ENCODE results near the gene MFAP3L.

The MFAP3L gene

DNA sequence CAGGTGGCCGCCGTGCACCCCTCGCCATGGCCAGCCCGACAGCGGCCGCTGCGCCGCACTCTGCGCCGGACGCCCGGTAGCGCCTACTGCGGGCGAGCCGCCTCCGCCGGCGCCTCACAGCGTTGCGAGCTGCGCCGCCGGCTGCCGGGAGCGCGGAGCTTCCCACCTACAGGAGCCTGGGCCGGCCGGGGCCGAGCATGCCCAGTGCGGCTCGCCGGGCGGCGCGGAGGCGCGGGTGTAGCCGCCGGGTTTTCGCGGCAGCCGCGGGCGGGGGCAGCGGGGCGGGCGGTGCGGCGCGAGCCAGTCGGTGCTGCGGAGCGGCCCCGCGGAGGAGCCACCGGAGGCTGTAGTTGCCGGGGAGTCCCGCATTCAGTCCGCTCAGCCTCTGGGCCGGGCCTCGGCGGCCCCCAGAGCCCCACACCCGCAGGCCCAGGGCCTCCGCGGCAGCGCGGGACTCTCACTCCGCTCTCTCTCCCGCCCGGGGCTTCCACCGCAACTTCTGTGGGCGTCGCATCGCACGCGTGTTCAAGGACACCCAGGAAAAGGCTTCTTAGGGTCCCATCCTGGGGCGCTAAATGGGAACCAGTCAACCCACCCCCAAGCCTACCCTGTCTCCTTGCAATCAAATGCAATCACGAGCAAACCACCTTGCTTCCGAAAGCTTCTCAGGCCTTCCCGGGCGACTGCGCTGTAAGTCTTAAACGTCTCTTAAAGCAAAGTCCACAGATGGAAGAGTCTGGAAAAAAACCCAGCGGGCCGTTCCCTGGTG, at the start of gene MFAP3L:
TSS of gene MFAP3L (minus strand) at position 143 of the 769 bp plus-strand sequence. CDS start 20,518 bp downstream, outside the sequence.
- peak within 1 kb of the TSS; percentile 84 for H3K4me3 ChIP-seq (ENCODE audit: low read depth, low read length)
- in situ Hi-C loops (cut with HindIII; ENCODE audit: low sequenced_read_pairs), result loop anchor here (25.0 kb wide), 1 partner anchor 214 kb away; no protein-coding TSS in a partner anchor
- TF ChIP-seq, protein P1, sequence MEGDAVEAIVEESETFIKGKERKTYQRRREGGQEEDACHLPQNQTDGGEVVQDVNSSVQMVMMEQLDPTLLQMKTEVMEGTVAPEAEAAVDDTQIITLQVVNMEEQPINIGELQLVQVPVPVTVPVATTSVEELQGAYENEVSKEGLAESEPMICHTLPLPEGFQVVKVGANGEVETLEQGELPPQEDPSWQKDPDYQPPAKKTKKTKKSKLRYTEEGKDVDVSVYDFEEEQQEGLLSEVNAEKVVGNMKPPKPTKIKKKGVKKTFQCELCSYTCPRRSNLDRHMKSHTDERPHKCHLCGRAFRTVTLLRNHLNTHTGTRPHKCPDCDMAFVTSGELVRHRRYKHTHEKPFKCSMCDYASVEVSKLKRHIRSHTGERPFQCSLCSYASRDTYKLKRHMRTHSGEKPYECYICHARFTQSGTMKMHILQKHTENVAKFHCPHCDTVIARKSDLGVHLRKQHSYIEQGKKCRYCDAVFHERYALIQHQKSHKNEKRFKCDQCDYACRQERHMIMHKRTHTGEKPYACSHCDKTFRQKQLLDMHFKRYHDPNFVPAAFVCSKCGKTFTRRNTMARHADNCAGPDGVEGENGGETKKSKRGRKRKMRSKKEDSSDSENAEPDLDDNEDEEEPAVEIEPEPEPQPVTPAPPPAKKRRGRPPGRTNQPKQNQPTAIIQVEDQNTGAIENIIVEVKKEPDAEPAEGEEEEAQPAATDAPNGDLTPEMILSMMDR (IDR thresholded peaks at IDR 0.05; ENCODE audit: low read depth, low read length, missing control alignments), result no peak
- DNase-seq (ENCODE audit: low read depth), result peak; percentile 78

DNA sequence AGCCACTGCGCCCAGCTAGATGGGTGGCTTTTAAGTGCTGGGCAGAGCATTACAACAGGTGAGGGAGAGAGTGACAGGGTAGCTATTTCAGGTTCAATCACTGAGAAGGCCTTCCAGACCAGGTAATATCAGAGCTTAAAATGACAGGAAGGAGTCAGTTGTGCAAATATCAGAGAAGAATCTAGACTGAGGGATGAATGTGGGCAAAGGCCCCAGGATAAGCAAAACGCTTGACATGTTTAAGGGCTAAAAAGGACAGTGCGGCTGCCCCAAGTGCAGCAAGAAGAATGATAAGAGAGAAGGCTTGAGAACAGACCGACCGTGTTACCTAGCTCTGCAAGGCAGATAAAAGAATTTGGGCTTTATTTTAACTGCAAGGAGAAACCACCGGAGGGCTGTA, 45.0 kb upstream of the MFAP3L start:
- H3K4me3 ChIP-seq (ENCODE audit: low read depth, low read length), result no peak overlapping the region
- in situ Hi-C loops (cut with HindIII; ENCODE audit: low sequenced_read_pairs), result no loop called here
- no peak for DNase-seq (ENCODE audit: low read depth)
- TF ChIP-seq, protein P1 (IDR thresholded peaks at IDR 0.05; ENCODE audit: low read depth, low read length, missing control alignments), result no peak

DNA sequence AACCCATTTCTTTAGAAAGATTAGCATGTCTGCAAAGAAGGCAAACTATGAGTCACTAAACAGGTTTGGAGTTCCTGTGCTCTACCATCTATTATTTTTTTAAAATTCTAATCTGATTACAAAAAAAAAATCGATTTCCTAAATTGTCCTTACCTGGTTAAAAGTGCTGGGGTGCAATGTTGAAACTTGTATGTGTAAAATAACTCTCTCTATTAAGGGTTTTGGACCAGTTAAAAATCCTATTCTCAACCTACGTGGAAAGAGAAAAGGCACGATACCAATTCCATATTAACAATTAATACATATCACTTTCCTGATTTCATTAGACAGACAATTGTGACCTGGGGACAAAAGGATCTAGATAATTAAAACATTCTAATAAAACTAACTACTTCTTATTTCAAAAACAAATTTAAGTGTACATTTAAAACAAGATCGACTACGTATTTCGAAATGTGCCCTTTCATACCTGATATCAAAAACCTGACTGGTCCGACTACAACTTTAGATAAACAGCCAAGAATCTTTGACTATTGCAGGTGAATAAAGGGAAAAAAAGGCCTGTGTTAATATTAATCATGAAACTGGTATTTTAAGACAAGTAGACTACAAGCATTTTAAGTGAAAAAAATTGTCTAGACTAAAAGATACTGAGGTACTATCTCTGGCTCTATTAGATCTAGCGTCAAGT, 42.4 kb upstream of the MFAP3L start:
- no peak overlapping the region for H3K4me3 ChIP-seq (ENCODE audit: low read depth, low read length)
- DNase-seq (ENCODE audit: low read depth), result no peak
- in situ Hi-C loops (cut with HindIII; ENCODE audit: low sequenced_read_pairs), result no loop called here
- TF ChIP-seq, protein P1 (IDR thresholded peaks at IDR 0.05; ENCODE audit: low read depth, low read length, missing control alignments), result no peak

DNA sequence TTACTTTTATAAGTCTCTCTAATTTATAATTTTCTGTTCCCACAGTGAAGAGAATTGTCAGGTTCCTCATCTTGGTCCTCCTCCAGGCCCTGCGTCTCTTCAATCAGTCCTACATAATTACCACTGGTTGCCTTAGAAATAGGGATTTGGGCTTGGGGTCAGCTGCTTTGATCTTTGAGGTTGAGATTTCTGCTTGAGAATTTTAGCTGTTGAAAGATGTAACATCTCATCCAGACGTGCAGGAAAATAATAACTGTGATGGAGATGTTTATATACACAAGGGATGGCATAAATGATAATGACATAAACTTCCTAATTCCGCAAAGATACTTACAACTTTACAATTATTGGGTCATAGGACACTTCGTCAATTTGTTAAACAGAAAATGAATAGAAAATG, 33.2 kb upstream of the MFAP3L start:
- H3K4me3 ChIP-seq (ENCODE audit: low read depth, low read length), result no peak overlapping the region
- TF ChIP-seq, protein P1 (IDR thresholded peaks at IDR 0.05; ENCODE audit: low read depth, low read length, missing control alignments), result no peak
- no peak for DNase-seq (ENCODE audit: low read depth)
- in situ Hi-C loops (cut with HindIII; ENCODE audit: low sequenced_read_pairs), result no loop called here

DNA sequence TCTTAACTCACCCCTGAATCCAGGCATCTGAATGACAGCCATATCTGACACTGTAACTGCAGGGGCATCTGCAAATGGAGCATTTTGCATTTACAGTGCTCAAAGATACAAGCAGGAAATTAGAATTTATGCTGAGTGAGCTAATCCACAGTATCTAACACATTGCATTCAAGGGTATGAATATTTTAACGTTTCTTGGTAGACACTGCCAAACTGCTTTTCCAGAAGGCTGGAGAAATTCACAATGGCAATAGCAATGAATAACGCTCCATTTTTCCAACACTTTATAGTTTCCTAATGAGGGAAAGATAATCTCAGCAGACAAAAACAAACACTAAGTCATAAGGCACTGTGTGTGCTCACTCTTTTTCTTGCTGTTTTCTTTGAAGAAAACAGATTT, 32.6 kb upstream of the MFAP3L start:
- no peak for DNase-seq (ENCODE audit: low read depth)
- TF ChIP-seq, protein P1 (IDR thresholded peaks at IDR 0.05; ENCODE audit: low read depth, low read length, missing control alignments), result no peak
- no peak overlapping the region for H3K4me3 ChIP-seq (ENCODE audit: low read depth, low read length)
- in situ Hi-C loops (cut with HindIII; ENCODE audit: low sequenced_read_pairs), result no loop called here

DNA sequence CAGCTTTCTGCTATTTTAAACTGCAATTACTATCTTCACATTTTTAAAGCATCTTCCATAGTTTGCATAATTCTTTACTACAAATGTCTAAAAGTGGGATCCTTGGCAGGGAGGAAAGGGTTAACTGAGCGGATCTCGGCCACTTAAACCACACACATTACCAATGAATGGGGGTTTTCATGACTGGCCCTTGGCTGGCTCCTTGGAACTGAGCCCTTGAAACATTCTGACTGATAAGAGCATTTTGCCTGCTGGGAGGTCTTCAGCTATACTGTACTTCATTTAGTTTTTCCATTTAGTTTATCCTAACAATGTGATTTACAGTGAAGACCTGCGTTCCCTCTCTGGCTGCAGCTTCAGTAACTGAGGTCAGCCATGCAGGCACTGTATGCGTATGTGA, 31.7 kb upstream of the MFAP3L start:
- in situ Hi-C loops (cut with HindIII; ENCODE audit: low sequenced_read_pairs), result no loop called here
- H3K4me3 ChIP-seq (ENCODE audit: low read depth, low read length), result no peak overlapping the region
- no peak for DNase-seq (ENCODE audit: low read depth)
- TF ChIP-seq, protein P1 (IDR thresholded peaks at IDR 0.05; ENCODE audit: low read depth, low read length, missing control alignments), result no peak
